K562 (cell line): ENCODE results near the gene FOXP4. TPM values are rescaled to one million over a fixed set of nuclear protein-coding genes. Genes with fewer than 3 reads are reported as not detected.

ENCODE experiments used
- CHD1 ChIP-seq: fragments of 200-600 bp; sonication (generic); IDR thresholded peaks from one replicate; pipeline ENCODE4 v1.6.1; 2012; ENCODE audit warnings: mild to moderate bottlenecking, moderate library complexity, low read length, inconsistent platforms
- GABPA ChIP-seq: fragments of 200-800 bp; sonication (Bioruptor generic); conservative IDR thresholded peaks from 2 replicates; pipeline ENCODE4 v1.6.1; 2016; ENCODE audit warnings: low read depth, missing genetic modification characterization, missing compliant biosample characterization
- ILF3 ChIP-seq: fragments of 450-650 bp; IDR thresholded peaks from 2 replicates; pipeline ENCODE4 v1.6.1; 2018; ENCODE audit warnings: antibody characterized with exemption, mild to moderate bottlenecking, moderate library complexity, borderline replicate concordance
- RERE ChIP-seq: sonication (generic); formaldehyde crosslinking; IDR thresholded peaks from 2 replicates; pipeline ENCODE4 v1.8.0; 2023; ENCODE audit warnings: missing genetic modification reagents, mild to moderate bottlenecking, borderline replicate concordance
- THAP12 ChIP-seq: fragments of 250-450 bp; sonication (Bioruptor Pico); IDR thresholded peaks from 2 replicates; pipeline ENCODE4 v1.9.0; 2021; ENCODE audit warnings: mild to moderate bottlenecking, inconsistent platforms
- U2AF2 ChIP-seq: fragments of 200-400 bp; formaldehyde crosslinking; optimal IDR thresholded peaks from 2 replicates; pipeline ENCODE3; 2017; ENCODE audit warnings: low read depth, mild to moderate bottlenecking, low read length
- ZBED1 ChIP-seq: IDR thresholded peaks from 2 replicates; pipeline ENCODE4 v1.6.1; 2014
- ZBTB8A ChIP-seq: fragments of 450-650 bp; IDR thresholded peaks from 2 replicates; pipeline ENCODE4 v1.6.1; 2018; ENCODE audit warnings: mild to moderate bottlenecking, moderate library complexity; ENCODE audit not compliant: partially characterized antibody
- ZNF124 ChIP-seq: sonication (generic); formaldehyde crosslinking; IDR thresholded peaks from 2 replicates; pipeline ENCODE4 v1.8.1; 2022; ENCODE audit warnings: missing genetic modification reagents
- polyA plus RNA-seq, 8 experiments: library from polyadenylated mRNA; depleted of rRNA in 4 of 8; stranded (reverse) in 5 of 8; unstranded in 3 of 8; fragments of >200 nt; fragmentation: Nextera tagmentation in 2 of 8; fragmentation: Illumina TruSeq in 1 of 8; extraction: Ambion mirVana in 2 of 8; extraction: Trizol in 1 of 8; gene quantifications; 2 replicates each; pipeline versions ENCODE4 v1.2.1 to v1.2.3, GENCODE V29; 2011 to 2014; ENCODE audit warnings: inconsistent platforms in 1 of 8, missing spikeins in 1 of 8
- total RNA-seq, 7 experiments: library from RNA; depleted of rRNA in 6 of 7; stranded (reverse); fragments of >200 nt in 6 of 7; fragmentation: Illumina TruSeq in 2 of 7; extraction: Trizol in 2 of 7; gene quantifications; 2 replicates each; pipeline versions ENCODE4 v1.2.1 to v1.2.3, GENCODE V29; 2011 to 2021; ENCODE audit warnings: low replicate concordance in 1 of 7
- TF ChIP-seq, protein P1 (sequence below), 2 experiments: fragments of 450-650 bp; IDR thresholded peaks; 2 replicates each; pipeline ENCODE4 v1.6.1; 2018; ENCODE audit warnings: mild to moderate bottlenecking in 2 of 2, low read depth in 1 of 2; ENCODE audit not compliant: partially characterized antibody in 2 of 2
- TF ChIP-seq, protein P2 (sequence below): IDR thresholded peaks from 2 replicates; pipeline ENCODE4 v1.6.1; 2014; ENCODE audit warnings: antibody characterized with exemption
- TF ChIP-seq, protein P3 (sequence below): fragments of 250-450 bp; sonication (Bioruptor Pico); IDR thresholded peaks from 2 replicates; pipeline ENCODE4 v1.8.0; 2021; ENCODE audit warnings: moderate library complexity, mild to moderate bottlenecking, inconsistent platforms

FOXP4 gene
- total and polyA plus RNA-seq, 9 of the 15 experiments (the other 6 are each of a cell fraction or from before 2014, with no cell fraction given) = 0.11 to 29.4 (median 2.3) TPM

DNA sequence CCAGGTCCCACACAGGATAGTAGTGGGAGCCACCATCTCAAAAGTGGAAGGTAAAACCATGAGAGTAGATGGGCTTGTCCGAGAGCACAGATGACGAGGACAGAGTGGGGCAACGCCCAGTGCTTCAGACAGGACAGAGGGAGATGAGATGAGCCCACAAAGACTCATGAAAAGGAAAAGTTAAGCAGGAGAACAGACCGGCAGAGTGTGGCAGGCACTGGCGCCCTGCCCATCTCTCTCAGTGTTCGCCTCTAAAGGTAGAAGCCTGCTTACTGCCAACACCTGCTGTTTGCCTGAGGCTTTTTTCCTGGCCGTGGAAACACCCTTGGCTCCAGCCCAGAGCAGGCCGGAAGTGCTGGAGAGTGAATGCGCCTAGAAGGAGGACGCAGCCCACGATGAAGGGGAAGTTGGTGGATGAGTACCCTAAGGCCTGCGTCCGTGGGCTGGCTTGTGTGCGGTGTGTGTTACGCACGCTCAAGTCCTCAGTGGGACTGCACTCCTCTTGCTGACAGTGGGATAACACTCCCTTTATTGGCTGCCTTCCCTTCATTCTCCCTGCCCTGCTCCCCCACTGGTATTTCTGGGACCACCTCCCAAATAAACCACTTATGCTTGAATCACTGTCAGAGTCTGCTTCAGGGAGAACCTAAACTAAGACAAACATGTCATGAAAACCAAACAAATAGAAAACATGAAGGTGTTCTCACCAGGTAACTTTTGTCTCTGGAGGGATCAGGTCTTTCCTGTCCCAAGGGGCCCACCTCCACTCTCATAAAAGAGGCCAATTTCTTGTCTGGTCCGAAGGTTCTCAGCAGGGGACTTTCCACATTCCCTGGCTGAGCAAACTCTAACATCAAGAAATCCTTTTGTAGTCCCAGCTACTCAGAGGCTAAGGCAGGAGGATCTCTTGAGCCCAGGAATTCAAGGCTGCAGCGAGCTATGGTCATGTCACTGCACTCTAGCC is 9.1 kb upstream of the FOXP4 start (continued):
- TF ChIP-seq, protein P1, sequence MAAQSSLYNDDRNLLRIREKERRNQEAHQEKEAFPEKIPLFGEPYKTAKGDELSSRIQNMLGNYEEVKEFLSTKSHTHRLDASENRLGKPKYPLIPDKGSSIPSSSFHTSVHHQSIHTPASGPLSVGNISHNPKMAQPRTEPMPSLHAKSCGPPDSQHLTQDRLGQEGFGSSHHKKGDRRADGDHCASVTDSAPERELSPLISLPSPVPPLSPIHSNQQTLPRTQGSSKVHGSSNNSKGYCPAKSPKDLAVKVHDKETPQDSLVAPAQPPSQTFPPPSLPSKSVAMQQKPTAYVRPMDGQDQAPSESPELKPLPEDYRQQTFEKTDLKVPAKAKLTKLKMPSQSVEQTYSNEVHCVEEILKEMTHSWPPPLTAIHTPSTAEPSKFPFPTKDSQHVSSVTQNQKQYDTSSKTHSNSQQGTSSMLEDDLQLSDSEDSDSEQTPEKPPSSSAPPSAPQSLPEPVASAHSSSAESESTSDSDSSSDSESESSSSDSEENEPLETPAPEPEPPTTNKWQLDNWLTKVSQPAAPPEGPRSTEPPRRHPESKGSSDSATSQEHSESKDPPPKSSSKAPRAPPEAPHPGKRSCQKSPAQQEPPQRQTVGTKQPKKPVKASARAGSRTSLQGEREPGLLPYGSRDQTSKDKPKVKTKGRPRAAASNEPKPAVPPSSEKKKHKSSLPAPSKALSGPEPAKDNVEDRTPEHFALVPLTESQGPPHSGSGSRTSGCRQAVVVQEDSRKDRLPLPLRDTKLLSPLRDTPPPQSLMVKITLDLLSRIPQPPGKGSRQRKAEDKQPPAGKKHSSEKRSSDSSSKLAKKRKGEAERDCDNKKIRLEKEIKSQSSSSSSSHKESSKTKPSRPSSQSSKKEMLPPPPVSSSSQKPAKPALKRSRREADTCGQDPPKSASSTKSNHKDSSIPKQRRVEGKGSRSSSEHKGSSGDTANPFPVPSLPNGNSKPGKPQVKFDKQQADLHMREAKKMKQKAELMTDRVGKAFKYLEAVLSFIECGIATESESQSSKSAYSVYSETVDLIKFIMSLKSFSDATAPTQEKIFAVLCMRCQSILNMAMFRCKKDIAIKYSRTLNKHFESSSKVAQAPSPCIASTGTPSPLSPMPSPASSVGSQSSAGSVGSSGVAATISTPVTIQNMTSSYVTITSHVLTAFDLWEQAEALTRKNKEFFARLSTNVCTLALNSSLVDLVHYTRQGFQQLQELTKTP (IDR thresholded peaks at IDR 0.05; ENCODE audit: low read depth in 1 of 2, partially characterized antibody in 2 of 2) = no peak
- TF ChIP-seq CHD1 (peak; percentile 51), GABPA (peak; percentile 44; the same call in 1 of the 2 replicates), U2AF2 (no peak), ZNF124 (CRISPR knock-in tag) (no peak), ZBTB8A (no peak), RERE (CRISPR knock-in tag) (0 out of 2 replicates have a peak, but pooled peaks have one; percentile 79), ZBED1 (no peak), ILF3 (no peak), THAP12 (CRISPR knock-in tag) (no peak)
- TF ChIP-seq, protein P2, sequence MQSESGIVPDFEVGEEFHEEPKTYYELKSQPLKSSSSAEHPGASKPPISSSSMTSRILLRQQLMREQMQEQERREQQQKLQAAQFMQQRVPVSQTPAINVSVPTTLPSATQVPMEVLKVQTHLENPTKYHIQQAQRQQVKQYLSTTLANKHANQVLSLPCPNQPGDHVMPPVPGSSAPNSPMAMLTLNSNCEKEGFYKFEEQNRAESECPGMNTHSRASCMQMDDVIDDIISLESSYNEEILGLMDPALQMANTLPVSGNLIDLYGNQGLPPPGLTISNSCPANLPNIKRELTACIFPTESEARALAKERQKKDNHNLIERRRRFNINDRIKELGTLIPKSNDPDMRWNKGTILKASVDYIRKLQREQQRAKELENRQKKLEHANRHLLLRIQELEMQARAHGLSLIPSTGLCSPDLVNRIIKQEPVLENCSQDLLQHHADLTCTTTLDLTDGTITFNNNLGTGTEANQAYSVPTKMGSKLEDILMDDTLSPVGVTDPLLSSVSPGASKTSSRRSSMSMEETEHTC = no peak
- TF ChIP-seq, protein P3, sequence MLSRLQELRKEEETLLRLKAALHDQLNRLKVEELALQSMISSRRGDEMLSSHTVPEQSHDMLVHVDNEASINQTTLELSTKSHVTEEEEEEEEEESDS (CRISPR knock-in tag) = no peak
